ENCODE results near the gene OR8K1. TPM values are rescaled to one million over a fixed set of nuclear protein-coding genes. Genes with fewer than 3 reads are reported as not detected.

Gene OR8K1
- not detected in 2 replicates for total RNA-seq

GRCh38 chr11:56345739-56346138 lies at the start of gene OR8K1:
Gene OR8K1, plus strand, starts transcription at chr11:56346039. Its CDS starts 0 bp downstream, at chr11:56346039.
- H3K27me3 ChIP-seq (ENCODE audit: control insufficient read depth, insufficient read depth, low read length) = no peaks in the 10 kb centered on the region
- no peak within 1 kb of the TSS for H3K4me3 ChIP-seq (ENCODE audit: low read depth, low read length)
- TF ChIP-seq, protein P1, sequence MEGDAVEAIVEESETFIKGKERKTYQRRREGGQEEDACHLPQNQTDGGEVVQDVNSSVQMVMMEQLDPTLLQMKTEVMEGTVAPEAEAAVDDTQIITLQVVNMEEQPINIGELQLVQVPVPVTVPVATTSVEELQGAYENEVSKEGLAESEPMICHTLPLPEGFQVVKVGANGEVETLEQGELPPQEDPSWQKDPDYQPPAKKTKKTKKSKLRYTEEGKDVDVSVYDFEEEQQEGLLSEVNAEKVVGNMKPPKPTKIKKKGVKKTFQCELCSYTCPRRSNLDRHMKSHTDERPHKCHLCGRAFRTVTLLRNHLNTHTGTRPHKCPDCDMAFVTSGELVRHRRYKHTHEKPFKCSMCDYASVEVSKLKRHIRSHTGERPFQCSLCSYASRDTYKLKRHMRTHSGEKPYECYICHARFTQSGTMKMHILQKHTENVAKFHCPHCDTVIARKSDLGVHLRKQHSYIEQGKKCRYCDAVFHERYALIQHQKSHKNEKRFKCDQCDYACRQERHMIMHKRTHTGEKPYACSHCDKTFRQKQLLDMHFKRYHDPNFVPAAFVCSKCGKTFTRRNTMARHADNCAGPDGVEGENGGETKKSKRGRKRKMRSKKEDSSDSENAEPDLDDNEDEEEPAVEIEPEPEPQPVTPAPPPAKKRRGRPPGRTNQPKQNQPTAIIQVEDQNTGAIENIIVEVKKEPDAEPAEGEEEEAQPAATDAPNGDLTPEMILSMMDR (IDR thresholded peaks at IDR 0.05; ENCODE audit: insufficient read depth, low read length, poor library complexity, severe bottlenecking) = no peak
- no peak for DNase-seq (ENCODE audit: low read depth)
- H3K36me3 ChIP-seq (ENCODE audit: control insufficient read depth, insufficient read depth, low read length) = no peaks in the 10 kb centered on the region

DNA sequence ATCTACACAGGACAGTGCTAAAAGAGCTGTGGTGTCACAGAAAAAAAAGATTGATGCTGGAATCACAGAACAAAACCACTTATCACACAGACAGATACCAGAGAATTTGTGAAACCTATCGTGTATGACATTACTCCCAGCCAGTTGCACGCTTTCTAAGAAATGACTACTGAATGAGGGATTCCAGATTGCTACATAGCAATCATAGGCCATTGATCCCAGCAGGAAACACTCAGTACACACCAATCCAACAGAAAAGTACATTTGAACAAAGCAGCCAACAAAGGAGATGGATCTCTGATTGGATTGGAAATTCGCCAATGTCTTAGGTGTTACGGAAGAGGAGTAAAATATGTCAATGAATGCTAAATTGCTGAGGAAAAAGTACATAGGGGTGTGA lies 48.9 kb upstream of the OR8K1 start:
- Histone ChIP-seq H3K4me3 (ENCODE audit: low read depth, low read length) (no peak overlapping the region), H3K27me3 (ENCODE audit: control insufficient read depth, insufficient read depth, low read length) (no peaks in the 10 kb centered on the region), H3K36me3 (ENCODE audit: control insufficient read depth, insufficient read depth, low read length) (no peaks in the 10 kb centered on the region)
- TF ChIP-seq, protein P1 (IDR thresholded peaks at IDR 0.05; ENCODE audit: insufficient read depth, low read length, poor library complexity, severe bottlenecking) = no peak
- DNase-seq (ENCODE audit: low read depth) = no peak

DNA sequence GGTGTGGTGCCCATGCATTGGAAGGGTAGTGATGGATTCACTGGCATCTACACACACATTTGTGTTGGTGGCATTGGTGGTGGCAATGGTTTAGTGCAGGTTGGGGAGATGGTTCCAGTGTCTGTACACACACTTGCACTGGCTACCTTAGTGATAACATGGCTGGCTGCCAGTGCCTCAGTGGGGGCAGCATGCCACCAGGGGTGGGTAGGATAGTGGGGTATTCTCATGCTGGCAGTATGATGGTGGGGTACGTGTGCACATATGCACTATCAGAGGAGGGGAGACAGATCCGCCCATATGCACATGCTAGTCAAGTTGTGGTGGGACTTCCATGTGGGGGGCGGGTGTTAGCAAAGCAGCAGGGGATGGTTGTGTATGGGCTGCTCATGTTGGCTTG lies 38.0 kb upstream of the OR8K1 start:
- H3K4me3 ChIP-seq (ENCODE audit: low read depth, low read length) = no peak overlapping the region
- no peak for DNase-seq (ENCODE audit: low read depth)
- TF ChIP-seq, protein P1 (IDR thresholded peaks at IDR 0.05; ENCODE audit: insufficient read depth, low read length, poor library complexity, severe bottlenecking) = no peak
- no peaks in the 10 kb centered on the region for H3K27me3 ChIP-seq (ENCODE audit: control insufficient read depth, insufficient read depth, low read length)
- no peaks in the 10 kb centered on the region for H3K36me3 ChIP-seq (ENCODE audit: control insufficient read depth, insufficient read depth, low read length)

DNA sequence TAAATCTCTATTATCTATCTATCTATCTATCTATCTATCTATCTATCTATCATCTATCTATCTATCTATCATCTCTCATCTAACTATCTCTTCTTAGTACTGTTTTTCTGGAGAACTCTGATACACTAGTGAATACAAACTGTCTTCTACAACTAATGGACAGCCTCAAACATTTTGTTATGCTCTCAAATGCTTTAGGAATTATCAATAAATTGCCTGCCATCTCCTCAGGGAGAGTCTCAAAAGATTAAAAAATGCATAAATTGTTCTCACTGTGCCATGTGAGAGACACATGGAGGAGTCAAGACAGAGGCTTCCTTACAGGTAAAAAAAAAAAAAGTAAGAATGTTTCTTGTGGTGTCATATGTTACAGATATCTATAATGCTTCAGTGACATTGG lies 31.0 kb upstream of the OR8K1 start, which contains the start of gene OR8K3:
TSS of gene OR8K3 (plus strand) at position 301 of the 400 bp plus-strand sequence. CDS start 3,163 bp downstream, outside the sequence.
- Histone ChIP-seq H3K27me3 (ENCODE audit: control insufficient read depth, insufficient read depth, low read length) (no peaks in the 10 kb centered on the region), H3K4me3 (ENCODE audit: low read depth, low read length) (no peak within 1 kb of the TSS), H3K36me3 (ENCODE audit: control insufficient read depth, insufficient read depth, low read length) (no peaks in the 10 kb centered on the region)
- DNase-seq (ENCODE audit: low read depth) = no peak
- TF ChIP-seq, protein P1 (IDR thresholded peaks at IDR 0.05; ENCODE audit: insufficient read depth, low read length, poor library complexity, severe bottlenecking) = no peak

- Histone ChIP-seq H3K27me3 (ENCODE audit: control insufficient read depth, insufficient read depth, low read length) (no peaks in the 10 kb centered on the region), H3K4me3 (ENCODE audit: low read depth, low read length) (no peak overlapping the region), H3K36me3 (ENCODE audit: control insufficient read depth, insufficient read depth, low read length) (no peaks in the 10 kb centered on the region)
- TF ChIP-seq, protein P1 (IDR thresholded peaks at IDR 0.05; ENCODE audit: insufficient read depth, low read length, poor library complexity, severe bottlenecking) = no peak
- no peak for DNase-seq (ENCODE audit: low read depth)
These were observed 13.9 kb upstream of the OR8K1 start for GRCh38 chr11:56331861-56332491.

- DNase-seq (ENCODE audit: low read depth) = no peak
- no peaks in the 10 kb centered on the region for H3K36me3 ChIP-seq (ENCODE audit: control insufficient read depth, insufficient read depth, low read length)
- no peak overlapping the region for H3K4me3 ChIP-seq (ENCODE audit: low read depth, low read length)
- TF ChIP-seq, protein P1 (IDR thresholded peaks at IDR 0.05; ENCODE audit: insufficient read depth, low read length, poor library complexity, severe bottlenecking) = no peak
- no peaks in the 10 kb centered on the region for H3K27me3 ChIP-seq (ENCODE audit: control insufficient read depth, insufficient read depth, low read length)
These were observed 12.7 kb upstream of the OR8K1 start for GRCh38 chr11:56333156-56333555.
